Measurements from ENCODE around the gene IRF8. TPM values are rescaled to one million over a fixed set of nuclear protein-coding genes. Genes with fewer than 3 reads are reported as not detected.
A peak's percentile ranks its signal among the peaks of the same experiment; 100 is the strongest.

IRF8 gene
- total RNA-seq, 1 donor from 2014 or later, result 19.8 TPM

DNA sequence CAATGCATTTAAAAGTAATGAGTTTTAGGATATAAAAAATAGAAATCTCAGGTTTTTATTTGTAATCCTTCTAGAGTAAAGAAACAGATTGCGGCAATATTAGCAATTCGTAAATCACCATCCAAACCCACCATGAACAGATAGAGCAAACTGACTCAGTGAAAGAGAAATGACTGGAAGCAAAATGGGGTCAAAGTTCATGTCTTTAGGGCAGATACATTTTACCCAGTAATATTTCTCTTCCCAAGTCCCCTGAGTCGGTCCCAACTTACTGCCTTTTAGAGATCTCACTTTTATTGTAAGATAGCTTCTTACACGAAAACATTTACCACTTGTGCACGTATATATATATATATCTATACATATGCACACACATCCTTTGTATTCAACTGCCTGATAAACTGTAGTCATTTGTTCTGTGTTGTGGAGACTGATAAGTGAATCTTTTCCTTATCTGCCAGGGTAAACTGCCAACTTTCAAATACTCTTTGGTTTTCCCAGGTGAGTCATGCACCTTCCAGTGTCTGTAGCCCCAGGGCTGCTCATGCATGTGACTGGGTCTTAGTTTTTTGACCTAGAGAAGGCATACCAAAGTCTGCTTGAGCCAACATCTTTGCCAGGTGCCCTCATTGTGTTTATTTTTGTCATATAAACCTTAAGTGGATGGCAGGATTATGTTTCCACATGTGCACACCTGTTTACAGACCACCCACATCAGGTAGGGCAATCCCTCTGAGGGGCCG, 7.8 kb upstream of the IRF8 start:
- no peaks in the 10 kb centered on the region for H3K4me1 ChIP-seq (ENCODE audit: control insufficient read depth in 3 of 3, insufficient read depth in 3 of 3, low read length in 3 of 3)
- H3K9me3 ChIP-seq (ENCODE audit: control insufficient read depth in 3 of 3, low read length in 3 of 3), result no peaks in the 10 kb centered on the region
- no peak overlapping the region for H3K9ac ChIP-seq (ENCODE audit: low read depth in 1 of 3, low read length in 3 of 3)
- H3K27me3 ChIP-seq (ENCODE audit: control insufficient read depth in 3 of 3, insufficient read depth in 3 of 3, low read length in 3 of 3), result peaks cover 22 to 38% (median 29%) of the 10 kb centered on the region in 3 donors
- no peaks in the 10 kb centered on the region for H3K36me3 ChIP-seq (ENCODE audit: control insufficient read depth in 3 of 3, insufficient read depth in 3 of 3, low read length in 3 of 3)
- no peak overlapping the region for H3K4me3 ChIP-seq (ENCODE audit: low read length in 3 of 3)
- no peak overlapping the region for H3K27ac ChIP-seq (ENCODE audit: low read depth, low read length)

DNA sequence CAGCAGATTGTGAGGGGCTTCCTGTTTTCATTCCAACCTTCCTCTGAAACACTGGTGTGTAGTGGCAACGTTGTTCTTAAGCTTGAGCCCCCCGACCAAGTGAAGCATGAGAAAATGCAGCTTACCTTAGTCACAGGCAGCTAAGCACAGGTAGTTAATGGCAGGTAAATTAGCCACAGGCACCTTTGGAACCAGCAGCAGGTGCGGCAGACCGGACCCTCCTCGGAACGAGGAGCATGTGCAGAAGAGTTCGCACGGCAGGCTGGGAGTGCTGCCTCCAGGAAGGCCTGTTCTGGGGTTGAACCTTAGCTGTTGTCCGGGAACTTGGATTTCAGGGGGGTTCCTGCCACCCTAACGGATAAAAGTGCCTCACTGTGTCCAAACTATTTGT, 7.2 kb upstream of the IRF8 start:
- no peak overlapping the region for H3K9ac ChIP-seq (ENCODE audit: low read depth in 1 of 3, low read length in 3 of 3)
- no peaks in the 10 kb centered on the region for H3K9me3 ChIP-seq (ENCODE audit: control insufficient read depth in 3 of 3, low read length in 3 of 3)
- H3K4me3 ChIP-seq (ENCODE audit: low read length in 3 of 3), result no peak overlapping the region
- H3K27me3 ChIP-seq (ENCODE audit: control insufficient read depth in 3 of 3, insufficient read depth in 3 of 3, low read length in 3 of 3), result peaks cover 25 to 38% (median 34%) of the 10 kb centered on the region in 3 donors
- H3K36me3 ChIP-seq (ENCODE audit: control insufficient read depth in 3 of 3, insufficient read depth in 3 of 3, low read length in 3 of 3), result no peaks in the 10 kb centered on the region
- no peak overlapping the region for H3K27ac ChIP-seq (ENCODE audit: low read depth, low read length)
- H3K4me1 ChIP-seq (ENCODE audit: control insufficient read depth in 3 of 3, insufficient read depth in 3 of 3, low read length in 3 of 3), result no peaks in the 10 kb centered on the region

DNA sequence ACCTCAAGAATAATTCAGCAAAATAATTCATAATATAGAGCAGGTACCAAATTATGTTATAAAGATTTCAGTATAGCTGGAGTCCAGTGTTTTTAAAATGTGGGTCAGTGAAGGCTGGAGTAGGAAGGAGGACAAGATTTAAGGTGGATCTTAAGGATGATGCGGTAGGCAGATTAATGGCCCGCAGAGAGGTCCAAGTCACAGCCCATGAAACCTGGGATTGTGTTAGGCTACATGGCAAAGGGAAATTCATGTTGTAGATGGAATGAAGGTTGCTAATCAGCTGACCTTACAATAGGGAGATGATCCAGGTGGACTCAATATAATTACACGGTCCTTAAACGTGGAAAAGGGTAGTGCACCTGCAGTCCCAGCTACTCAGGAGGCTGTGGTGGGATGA, 6.2 kb upstream of the IRF8 start:
- peaks cover 35 to 43% (median 40%) of the 10 kb centered on the region in 3 donors for H3K27me3 ChIP-seq (ENCODE audit: control insufficient read depth in 3 of 3, insufficient read depth in 3 of 3, low read length in 3 of 3)
- H3K4me3 ChIP-seq (ENCODE audit: low read length in 3 of 3), result no peak overlapping the region
- H3K9me3 ChIP-seq (ENCODE audit: control insufficient read depth in 3 of 3, low read length in 3 of 3), result no peaks in the 10 kb centered on the region
- no peaks in the 10 kb centered on the region for H3K4me1 ChIP-seq (ENCODE audit: control insufficient read depth in 3 of 3, insufficient read depth in 3 of 3, low read length in 3 of 3)
- H3K36me3 ChIP-seq (ENCODE audit: control insufficient read depth in 3 of 3, insufficient read depth in 3 of 3, low read length in 3 of 3), result no peaks in the 10 kb centered on the region
- H3K27ac ChIP-seq (ENCODE audit: low read depth, low read length), result no peak overlapping the region
- H3K9ac ChIP-seq (ENCODE audit: low read depth in 1 of 3, low read length in 3 of 3), result no peak overlapping the region

DNA sequence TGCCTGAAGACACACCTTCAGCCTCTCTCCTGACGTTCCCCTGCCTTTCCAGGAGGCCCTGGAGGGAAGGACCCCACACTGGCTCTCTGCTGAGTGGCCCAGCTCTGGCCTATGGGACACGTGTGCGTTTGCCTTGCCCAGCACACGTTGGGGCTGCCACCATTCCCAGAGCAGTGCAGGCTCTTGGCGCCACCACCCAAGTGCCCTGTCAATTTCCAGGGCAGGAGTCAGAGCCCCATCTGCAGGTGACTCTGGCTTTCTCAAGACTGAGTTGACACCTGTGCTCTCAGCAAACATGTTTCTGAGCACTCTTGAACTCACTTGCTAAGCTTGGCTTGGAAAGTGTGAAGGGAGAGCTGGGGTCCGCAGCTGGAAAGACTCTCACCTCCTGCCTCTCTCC, 4.7 kb upstream of the IRF8 start:
- H3K4me3 ChIP-seq (ENCODE audit: low read length in 3 of 3), result no peak overlapping the region
- peaks cover 0 to 3% (median 2%) of the 10 kb centered on the region in 3 donors for H3K4me1 ChIP-seq (ENCODE audit: control insufficient read depth in 3 of 3, insufficient read depth in 3 of 3, low read length in 3 of 3)
- no peak overlapping the region for H3K27ac ChIP-seq (ENCODE audit: low read depth, low read length)
- H3K9ac ChIP-seq (ENCODE audit: low read depth in 1 of 3, low read length in 3 of 3), result no peak overlapping the region
- H3K27me3 ChIP-seq (ENCODE audit: control insufficient read depth in 3 of 3, insufficient read depth in 3 of 3, low read length in 3 of 3), result peaks cover 47 to 57% (median 51%) of the 10 kb centered on the region in 3 donors
- H3K9me3 ChIP-seq (ENCODE audit: control insufficient read depth in 3 of 3, low read length in 3 of 3), result no peaks in the 10 kb centered on the region
- H3K36me3 ChIP-seq (ENCODE audit: control insufficient read depth in 3 of 3, insufficient read depth in 3 of 3, low read length in 3 of 3), result no peaks in the 10 kb centered on the region

DNA sequence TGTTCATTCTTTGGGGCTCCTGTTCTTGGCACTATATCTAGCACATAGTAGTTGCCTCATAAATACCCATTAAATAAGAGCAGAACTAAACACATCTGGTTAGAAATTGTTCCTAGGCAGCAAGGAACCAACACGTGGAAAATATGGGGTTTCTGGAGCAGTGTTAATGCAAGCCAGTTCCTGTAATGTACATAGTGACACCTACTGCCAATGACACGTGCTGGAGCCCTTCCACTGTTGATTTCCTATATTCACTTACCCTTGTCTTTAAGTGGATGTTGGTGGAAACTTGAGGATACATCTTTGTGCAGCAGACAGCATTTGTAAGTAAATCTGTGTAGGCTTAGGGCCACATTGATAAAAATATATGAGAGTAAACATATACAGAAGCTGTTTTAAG, 1.6 kb upstream of the IRF8 start:
- Histone ChIP-seq H3K9ac (ENCODE audit: low read depth in 1 of 3, low read length in 3 of 3) (no peak overlapping the region), H3K36me3 (ENCODE audit: control insufficient read depth in 3 of 3, insufficient read depth in 3 of 3, low read length in 3 of 3) (no peaks in the 10 kb centered on the region), H3K9me3 (ENCODE audit: control insufficient read depth in 3 of 3, low read length in 3 of 3) (no peaks in the 10 kb centered on the region)

DNA sequence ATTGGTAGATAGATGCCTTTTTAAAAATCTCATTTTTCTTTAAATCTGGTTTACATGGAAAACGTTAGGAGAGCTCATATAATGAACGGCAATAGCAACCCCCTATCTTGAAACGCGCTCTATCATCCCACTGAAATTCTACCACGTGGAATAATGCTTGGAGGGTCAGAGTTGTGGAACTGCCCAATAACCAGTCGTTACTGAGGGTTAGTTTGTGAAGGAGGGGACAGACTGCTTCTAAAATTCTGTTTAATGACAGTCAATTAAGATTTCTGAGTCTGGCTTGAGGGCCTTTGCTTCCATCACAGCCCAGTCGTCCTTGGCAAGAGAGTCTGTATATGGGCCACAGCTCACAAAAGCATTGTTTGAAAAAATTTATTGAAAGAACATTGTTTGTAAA, 482 bp downstream of the IRF8 start:
- H3K9ac ChIP-seq (ENCODE audit: low read depth in 1 of 3, low read length in 3 of 3), result peak overlapping the region in 1 of 3 donors; percentile 54
- no peak overlapping the region for H3K27ac ChIP-seq (ENCODE audit: low read depth, low read length)
- H3K27me3 ChIP-seq (ENCODE audit: control insufficient read depth in 3 of 3, insufficient read depth in 3 of 3, low read length in 3 of 3), result peaks cover 64 to 85% (median 64%) of the 10 kb centered on the region in 3 donors
- H3K9me3 ChIP-seq (ENCODE audit: control insufficient read depth in 3 of 3, low read length in 3 of 3), result no peaks in the 10 kb centered on the region
- H3K4me3 ChIP-seq (ENCODE audit: low read length in 3 of 3), result peak overlapping the region in 2 of 3 donors; percentile 55 to 60
- H3K4me1 ChIP-seq (ENCODE audit: control insufficient read depth in 3 of 3, insufficient read depth in 3 of 3, low read length in 3 of 3), result peaks cover 0 to 7% (median 2%) of the 10 kb centered on the region in 3 donors
- H3K36me3 ChIP-seq (ENCODE audit: control insufficient read depth in 3 of 3, insufficient read depth in 3 of 3, low read length in 3 of 3), result no peaks in the 10 kb centered on the region

More for the DNA sequence above, 1.6 kb upstream of the IRF8 start:
- peaks cover 0 to 7% (median 2%) of the 10 kb centered on the region in 3 donors for H3K4me1 ChIP-seq (ENCODE audit: control insufficient read depth in 3 of 3, insufficient read depth in 3 of 3, low read length in 3 of 3)
- no peak overlapping the region for H3K4me3 ChIP-seq (ENCODE audit: low read length in 3 of 3)
- H3K27ac ChIP-seq (ENCODE audit: low read depth, low read length), result no peak overlapping the region
- peaks cover 58 to 79% (median 66%) of the 10 kb centered on the region in 3 donors for H3K27me3 ChIP-seq (ENCODE audit: control insufficient read depth in 3 of 3, insufficient read depth in 3 of 3, low read length in 3 of 3)

DNA sequence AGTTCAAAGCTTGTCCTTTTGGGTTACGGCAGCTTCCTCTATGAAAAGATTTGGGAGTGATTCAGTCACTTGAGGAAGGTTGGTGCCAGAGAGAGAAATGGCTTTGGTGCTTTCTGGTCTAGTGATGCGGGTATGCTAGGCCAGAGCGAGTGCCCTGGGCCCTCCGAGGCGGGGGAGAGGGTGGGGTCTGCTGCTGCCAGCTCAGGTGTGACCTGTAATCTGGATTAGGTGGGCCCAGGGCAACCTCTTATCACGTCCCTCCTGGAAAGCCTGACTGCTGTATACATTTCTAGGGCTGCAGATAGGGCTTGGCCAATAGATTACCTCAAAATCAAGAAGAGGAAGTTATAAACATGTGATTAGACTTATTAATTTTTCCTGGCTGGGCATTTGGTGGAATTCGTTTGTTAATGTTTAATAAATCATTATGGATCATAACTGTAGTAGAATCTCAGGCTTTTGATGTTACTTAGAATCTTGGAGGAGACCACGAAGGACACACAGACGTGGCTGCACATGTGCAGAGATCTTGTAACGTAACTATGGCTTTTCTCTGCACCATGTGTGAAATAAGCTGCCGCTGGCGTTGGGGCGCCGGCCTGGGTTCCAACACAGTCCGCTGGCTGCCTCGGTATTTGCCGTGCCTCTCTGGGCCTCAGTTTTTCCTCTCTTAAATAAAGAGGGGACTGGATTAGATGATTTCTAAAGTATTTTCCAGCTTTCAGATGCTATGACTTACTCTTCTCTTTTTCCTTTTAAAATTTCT, 1.2 kb downstream of the IRF8 start:
- Histone ChIP-seq H3K36me3 (ENCODE audit: control insufficient read depth in 3 of 3, insufficient read depth in 3 of 3, low read length in 3 of 3) (no peaks in the 10 kb centered on the region), H3K9ac (ENCODE audit: low read depth in 1 of 3, low read length in 3 of 3) (no peak overlapping the region), H3K27me3 (ENCODE audit: control insufficient read depth in 3 of 3, insufficient read depth in 3 of 3, low read length in 3 of 3) (peaks cover 59 to 82% (median 66%) of the 10 kb centered on the region in 3 donors), H3K4me1 (ENCODE audit: control insufficient read depth in 3 of 3, insufficient read depth in 3 of 3, low read length in 3 of 3) (peaks cover 0 to 7% (median 2%) of the 10 kb centered on the region in 3 donors), H3K27ac (ENCODE audit: low read depth, low read length) (no peak overlapping the region), H3K4me3 (ENCODE audit: low read length in 3 of 3) (no peak overlapping the region), H3K9me3 (ENCODE audit: control insufficient read depth in 3 of 3, low read length in 3 of 3) (peaks cover 0 to 2% (median 0%) of the 10 kb centered on the region in 3 donors)

DNA sequence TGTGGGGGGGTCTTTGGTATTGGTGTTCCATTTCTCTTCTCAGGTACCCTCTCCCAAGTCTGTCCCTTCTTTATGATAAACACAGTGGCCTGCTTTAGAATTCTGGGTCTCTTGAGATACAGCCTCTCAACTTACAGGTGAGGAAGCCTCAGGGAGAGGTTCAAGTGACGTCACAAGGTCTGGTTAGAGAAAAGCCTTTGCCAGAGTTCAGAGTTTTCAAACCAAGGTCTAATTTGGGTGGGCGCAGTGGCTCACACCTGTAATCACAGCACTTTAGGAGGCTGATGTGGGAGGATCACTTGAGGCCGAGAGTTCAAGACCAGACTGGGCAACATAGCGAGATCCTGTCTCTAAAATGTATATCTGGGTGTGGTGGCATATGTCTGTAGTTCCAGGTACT, 2.1 kb downstream of the IRF8 start:
- H3K27me3 ChIP-seq (ENCODE audit: control insufficient read depth in 3 of 3, insufficient read depth in 3 of 3, low read length in 3 of 3), result peaks cover 50 to 75% (median 63%) of the 10 kb centered on the region in 3 donors
- no peaks in the 10 kb centered on the region for H3K36me3 ChIP-seq (ENCODE audit: control insufficient read depth in 3 of 3, insufficient read depth in 3 of 3, low read length in 3 of 3)
- H3K27ac ChIP-seq (ENCODE audit: low read depth, low read length), result no peak overlapping the region
- peaks cover 0 to 4% (median 0%) of the 10 kb centered on the region in 3 donors for H3K9me3 ChIP-seq (ENCODE audit: control insufficient read depth in 3 of 3, low read length in 3 of 3)
- H3K9ac ChIP-seq (ENCODE audit: low read depth in 1 of 3, low read length in 3 of 3), result no peak overlapping the region
- H3K4me1 ChIP-seq (ENCODE audit: control insufficient read depth in 3 of 3, insufficient read depth in 3 of 3, low read length in 3 of 3), result peaks cover 0 to 8% (median 2%) of the 10 kb centered on the region in 3 donors
- no peak overlapping the region for H3K4me3 ChIP-seq (ENCODE audit: low read length in 3 of 3)

DNA sequence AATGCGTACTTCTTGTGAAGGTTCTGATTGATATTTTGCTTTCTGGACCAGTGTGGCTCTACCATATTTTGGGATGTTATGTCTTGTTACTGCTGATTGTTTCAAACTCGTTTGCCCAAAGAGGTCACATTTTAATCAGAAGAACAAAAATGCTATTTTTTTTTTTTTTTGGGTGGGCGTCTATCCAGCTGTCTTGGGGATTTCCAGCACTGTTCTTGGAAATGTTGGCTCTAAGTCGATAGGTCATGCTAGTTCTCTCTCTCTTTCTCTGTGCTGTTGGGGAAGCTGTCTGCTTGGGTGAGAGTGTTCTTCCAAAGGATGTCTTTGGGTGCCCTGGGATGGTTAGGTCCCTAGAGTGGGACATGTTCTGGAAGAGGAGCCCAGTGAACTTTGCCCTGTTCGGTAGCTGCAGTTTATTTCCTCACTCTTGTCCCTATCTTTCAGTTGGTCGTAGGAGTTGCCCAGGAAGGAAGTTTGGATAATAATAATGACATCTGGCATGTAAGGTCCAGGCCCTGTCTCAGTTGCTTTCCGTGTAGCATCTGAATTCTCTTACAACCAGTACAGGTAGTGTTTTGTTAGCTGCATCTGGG, 2.9 kb downstream of the IRF8 start:
- Histone ChIP-seq H3K4me3 (ENCODE audit: low read length in 3 of 3) (no peak overlapping the region), H3K9ac (ENCODE audit: low read depth in 1 of 3, low read length in 3 of 3) (no peak overlapping the region), H3K9me3 (ENCODE audit: control insufficient read depth in 3 of 3, low read length in 3 of 3) (peaks cover 0 to 4% (median 0%) of the 10 kb centered on the region in 3 donors), H3K27me3 (ENCODE audit: control insufficient read depth in 3 of 3, insufficient read depth in 3 of 3, low read length in 3 of 3) (peaks cover 45 to 74% (median 59%) of the 10 kb centered on the region in 3 donors), H3K36me3 (ENCODE audit: control insufficient read depth in 3 of 3, insufficient read depth in 3 of 3, low read length in 3 of 3) (no peaks in the 10 kb centered on the region), H3K27ac (ENCODE audit: low read depth, low read length) (no peak overlapping the region), H3K4me1 (ENCODE audit: control insufficient read depth in 3 of 3, insufficient read depth in 3 of 3, low read length in 3 of 3) (peaks cover 0 to 11% (median 2%) of the 10 kb centered on the region in 3 donors)
